Measurements from ENCODE around the gene STH. TPM values are rescaled to one million over a fixed set of nuclear protein-coding genes. Genes with fewer than 3 reads are reported as not detected.

The STH gene
- total RNA-seq, 2 donors from 2014 or later: not detected

DNA sequence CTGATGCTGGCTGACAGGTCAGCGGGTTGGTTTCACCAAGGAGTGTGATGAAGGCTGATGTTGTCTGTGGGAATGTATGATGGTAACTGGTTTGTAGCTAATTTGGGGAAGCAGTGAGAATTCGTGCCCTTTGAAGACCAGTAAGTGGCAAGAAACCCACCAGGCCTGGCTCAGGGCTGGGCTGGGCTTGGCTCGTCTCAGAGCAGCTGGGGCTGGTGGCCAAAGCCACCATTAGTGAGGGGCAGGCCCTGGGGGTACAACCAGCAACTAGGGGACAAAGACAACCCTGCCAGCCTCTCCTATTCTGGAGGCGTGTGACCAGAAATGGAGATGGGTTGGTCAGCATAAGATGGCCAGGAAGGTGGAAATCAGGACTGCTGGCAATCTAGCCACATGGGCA lies 13.0 kb upstream of the STH start:
- 78 to 86% methylated on average over 3 to 4 of the region's 4 CpGs for WGBS, 2 donors
- Histone ChIP-seq H3K4me3 (no peak overlapping the region), H3K27me3 (no peaks in the 10 kb centered on the region), H3K9me3 (no peaks in the 10 kb centered on the region), H3K27ac (no peak overlapping the region), H3K36me3 (replicated peaks in 1 of 2; ENCODE audit: insufficient read depth in 1 of 2, low read depth in 2 of 2) (no peaks in the 10 kb centered on the region), H3K4me1 (no peaks in the 10 kb centered on the region)
- DNase-seq: no peak
- ATAC-seq: no peak
- intact Hi-C loops (cut with DNase I): no loop called here
- TF ChIP-seq CTCF (IDR thresholded peaks at IDR 0.05): no peak
- no peak for TF ChIP-seq POLR2A (IDR thresholded peaks at IDR 0.05)

DNA sequence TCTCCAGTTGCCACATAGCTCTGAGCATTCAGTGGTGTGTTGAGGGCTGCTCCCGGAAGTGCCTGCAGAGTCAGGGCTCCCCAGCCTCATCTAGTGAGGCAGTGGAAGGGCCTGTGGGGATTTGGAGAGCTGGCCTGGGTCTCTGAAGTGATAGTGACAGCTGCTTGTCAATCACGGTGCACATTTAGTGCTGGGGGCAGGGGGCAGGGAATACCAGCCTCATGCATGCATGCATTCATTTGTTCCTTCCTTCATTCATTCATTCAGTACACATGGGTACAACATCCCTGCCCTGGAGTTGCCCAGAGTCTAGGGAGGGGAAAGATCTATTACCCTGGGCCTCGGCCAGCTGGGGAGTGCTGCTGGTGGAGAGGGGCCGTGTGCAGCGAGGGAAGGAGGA lies 11.3 kb upstream of the STH start:
- no peak for TF ChIP-seq POLR2A (IDR thresholded peaks at IDR 0.05)
- no peak for TF ChIP-seq CTCF (IDR thresholded peaks at IDR 0.05)
- no peaks in the 10 kb centered on the region for H3K4me1 ChIP-seq
- H3K27ac ChIP-seq: no peak overlapping the region
- H3K9me3 ChIP-seq: no peaks in the 10 kb centered on the region
- no peak overlapping the region for H3K4me3 ChIP-seq
- ATAC-seq: no peak
- no peaks in the 10 kb centered on the region for H3K27me3 ChIP-seq
- intact Hi-C loops (cut with DNase I): no loop called here
- H3K36me3 ChIP-seq (replicated peaks in 1 of 2; ENCODE audit: insufficient read depth in 1 of 2, low read depth in 2 of 2): no peaks in the 10 kb centered on the region
- 82 to 88% methylated on average over 5 of the region's 5 CpGs for WGBS, 2 donors
- DNase-seq: no peak

DNA sequence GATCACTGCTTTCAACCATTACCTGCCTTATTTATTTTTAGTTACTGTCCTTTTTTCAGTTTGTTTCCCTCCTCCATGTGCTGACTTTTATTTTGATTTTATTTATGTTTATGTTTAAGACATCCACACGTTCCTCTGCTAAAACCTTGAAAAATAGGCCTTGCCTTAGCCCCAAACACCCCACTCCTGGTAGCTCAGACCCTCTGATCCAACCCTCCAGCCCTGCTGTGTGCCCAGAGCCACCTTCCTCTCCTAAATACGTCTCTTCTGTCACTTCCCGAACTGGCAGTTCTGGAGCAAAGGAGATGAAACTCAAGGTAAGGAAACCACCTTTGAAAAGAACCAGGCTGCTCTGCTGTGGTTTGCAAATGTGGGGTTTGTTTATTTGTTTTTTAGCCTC lies 9.3 kb upstream of the STH start:
- Histone ChIP-seq H3K27me3 (no peaks in the 10 kb centered on the region), H3K4me1 (no peaks in the 10 kb centered on the region), H3K27ac (no peak overlapping the region), H3K36me3 (replicated peaks in 1 of 2; ENCODE audit: insufficient read depth in 1 of 2, low read depth in 2 of 2) (no peaks in the 10 kb centered on the region), H3K9me3 (no peaks in the 10 kb centered on the region), H3K4me3 (no peak overlapping the region)
- 76 to 79% methylated on average over 3 of the region's 3 CpGs for WGBS, 2 donors
- intact Hi-C loops (cut with DNase I): no loop called here
- no peak for DNase-seq
- TF ChIP-seq POLR2A (IDR thresholded peaks at IDR 0.05): no peak
- no peak for TF ChIP-seq CTCF (IDR thresholded peaks at IDR 0.05)
- no peak for ATAC-seq

- Histone ChIP-seq H3K27ac (no peak overlapping the region), H3K4me3 (no peak overlapping the region), H3K4me1 (no peaks in the 10 kb centered on the region), H3K9me3 (no peaks in the 10 kb centered on the region), H3K36me3 (replicated peaks in 1 of 2; ENCODE audit: insufficient read depth in 1 of 2, low read depth in 2 of 2) (no peaks in the 10 kb centered on the region), H3K27me3 (no peaks in the 10 kb centered on the region)
- TF ChIP-seq POLR2A (IDR thresholded peaks at IDR 0.05) (no peak), CTCF (IDR thresholded peaks at IDR 0.05) (no peak)
- intact Hi-C loops (cut with DNase I): no loop called here
- DNase-seq: no peak
- WGBS, 2 donors: 68 to 91% methylated on average over 4 to 6 of the region's 6 CpGs
- no peak for ATAC-seq
Observed at GRCh38 chr17:45990886-45991285, 8.2 kb upstream of the STH start.

- TF ChIP-seq POLR2A (IDR thresholded peaks at IDR 0.05): no peak
- TF ChIP-seq CTCF (IDR thresholded peaks at IDR 0.05): no peak
- DNase-seq: no peak
- no peaks in the 10 kb centered on the region for H3K4me1 ChIP-seq
Observed at GRCh38 chr17:45991341-45991740, 7.7 kb upstream of the STH start.

More at GRCh38 chr17:45991341-45991740, 7.7 kb upstream of the STH start:
- ATAC-seq: no peak
- Histone ChIP-seq H3K4me3 (no peak overlapping the region), H3K9me3 (no peaks in the 10 kb centered on the region), H3K27ac (no peak overlapping the region), H3K27me3 (no peaks in the 10 kb centered on the region), H3K36me3 (replicated peaks in 1 of 2; ENCODE audit: insufficient read depth in 1 of 2, low read depth in 2 of 2) (no peaks in the 10 kb centered on the region)
- intact Hi-C loops (cut with DNase I): no loop called here
- WGBS, 2 donors: 76 to 87% methylated on average over 8 to 10 of the region's 10 CpGs

Measured in body of pancreas (tissue), 4 donors.